Spleen (tissue), 11 donors: Measurements from ENCODE around the gene PGA4. TPM values are rescaled to one million over a fixed set of nuclear protein-coding genes. Genes with fewer than 3 reads are reported as not detected.
"Not testable (repeated sequence)": the region's sequence is repeated elsewhere in the genome, so short reads cannot be mapped to it uniquely, and the experiment has no call there.

Source experiments
- DNase-seq: peaks from one replicate; pipeline ENCODE4 v3.0.0-alpha.2; 2020
- H3K27ac ChIP-seq, 8 donors: fragments of 200-600 bp; sonication (generic) in 7 of 8; 1 replicate in 4 of 8; 2 replicates in 4 of 8; pipeline versions ENCODE4 v1.5.0 to v1.8.0; 2016 to 2021; ENCODE audit warnings: inconsistent platforms in 4 of 8, mild to moderate bottlenecking in 4 of 8, moderate library complexity in 1 of 8
- H3K27me3 ChIP-seq, 7 donors: fragments of 200-600 bp; sonication (generic) in 6 of 7; replicated peaks in 1 of 7; 1 replicate in 4 of 7; 2 replicates in 3 of 7; pipeline versions ENCODE4 v1.5.0 to v1.8.0; 2016 to 2021; ENCODE audit warnings: inconsistent platforms in 3 of 7, mild to moderate bottlenecking in 1 of 7
- H3K36me3 ChIP-seq, 6 donors: fragments of 200-600 bp; sonication (generic) in 5 of 6; 1 replicate in 4 of 6; 2 replicates in 2 of 6; pipeline versions ENCODE4 v1.5.0 to v1.8.0; 2016 to 2021; ENCODE audit warnings: inconsistent platforms in 2 of 6
- H3K4me1 ChIP-seq, 6 donors: fragments of 200-600 bp; sonication (generic) in 5 of 6; 1 replicate in 3 of 6; 2 replicates in 3 of 6; pipeline versions ENCODE4 v1.5.0 to v1.8.0; 2016 to 2021; ENCODE audit warnings: inconsistent platforms in 3 of 6
- H3K4me3 ChIP-seq, 8 donors: fragments of 200-600 bp; sonication (generic) in 7 of 8; 1 replicate in 4 of 8; 2 replicates in 4 of 8; pipeline versions ENCODE4 v1.5.0 to v1.8.0; 2016 to 2021; ENCODE audit warnings: inconsistent platforms in 4 of 8, mild to moderate bottlenecking in 4 of 8, moderate library complexity in 2 of 8
- H3K9me3 ChIP-seq, 8 donors: fragments of 200-600 bp; sonication (generic) in 7 of 8; 1 replicate in 4 of 8; 2 replicates in 4 of 8; pipeline versions ENCODE4 v1.5.0 to v1.8.0; 2016 to 2021; ENCODE audit warnings: inconsistent platforms in 4 of 8
- CTCF ChIP-seq, 11 experiments: fragments of 200-600 bp in 7 of 11; fragments of 450-650 bp in 4 of 11; sonication (generic) in 4 of 11; IDR thresholded peaks in 8 of 11; conservative IDR thresholded peaks in 3 of 11; 1 replicate in 7 of 11; 2 replicates in 4 of 11; pipeline versions ENCODE4 v1.4.0 to v1.8.0; 2016 to 2021; ENCODE audit warnings: antibody characterized with exemption in 11 of 11, inconsistent platforms in 4 of 11, mild to moderate bottlenecking in 1 of 11
- POLR2A ChIP-seq, 3 donors: fragments of 450-650 bp; IDR thresholded peaks; one replicate each; pipeline ENCODE4 v1.5.1; 2017; ENCODE audit warnings: antibody characterized with exemption in 3 of 3, mild to moderate bottlenecking in 1 of 3
- POLR2AphosphoS5 ChIP-seq, 3 donors: sonication (generic); formaldehyde crosslinking; IDR thresholded peaks; one replicate each; pipeline ENCODE4 v1.5.1; 2017; ENCODE audit warnings: antibody characterized with exemption in 3 of 3
- WGBS, 5 donors: extraction: QIAGEN DNeasy Blood & Tissue Kit in 3 of 5; methylation state at CpG; one replicate each; pipeline versions ENCODE4 v1.1.5 to v1.1.7; 2013 to 2018; 5-methylcytosine and 5-hydroxymethylcytosine counted together
- intact Hi-C: fragments of 100-400 bp; cut with DNase I; formaldehyde crosslinking; loops from one replicate; pipeline ENCODE4 v1.15.0; 2023; ENCODE audit warnings: low total_unique reads
- polyA plus RNA-seq, 3 donors: library from polyadenylated mRNA; stranded (reverse); fragments of 200-250 nt; gene quantifications; one replicate each; pipeline ENCODE4 v1.2.1, GENCODE V29; 2013
- total RNA-seq, 7 donors: library from RNA; depleted of rRNA in 3 of 7; stranded (reverse); fragments of >200 nt in 3 of 7; fragmentation: NEBNext Ultra II Directional in 4 of 7; extraction: Animal tissue kit (Norgen Biotek cat#: 25700) in 4 of 7; gene quantifications; one replicate each; pipeline versions ENCODE4 v1.1.0 to v1.2.1, GENCODE V29; 2016 to 2021
- donor health status: healthy with polysubstance abuse.
- donor health status: DM: no; HTN: no; CAD: no; lungs with moderate emphysema.
- donor health status: DM: no; HTN: no; CAD: no.
- donor health status: Bipolar disorder and iron deficiency.
- donor health status: healthy.
- donor health status: DM: no; HTN: no; CAD: no.
- donor health status: DM: yes; HTN: yes; CAD: no.

The PGA4 gene
- total and polyA plus RNA-seq, 10 donors, result 0.36 to 12.2 (median 1.6) TPM; not detected in 1

DNA sequence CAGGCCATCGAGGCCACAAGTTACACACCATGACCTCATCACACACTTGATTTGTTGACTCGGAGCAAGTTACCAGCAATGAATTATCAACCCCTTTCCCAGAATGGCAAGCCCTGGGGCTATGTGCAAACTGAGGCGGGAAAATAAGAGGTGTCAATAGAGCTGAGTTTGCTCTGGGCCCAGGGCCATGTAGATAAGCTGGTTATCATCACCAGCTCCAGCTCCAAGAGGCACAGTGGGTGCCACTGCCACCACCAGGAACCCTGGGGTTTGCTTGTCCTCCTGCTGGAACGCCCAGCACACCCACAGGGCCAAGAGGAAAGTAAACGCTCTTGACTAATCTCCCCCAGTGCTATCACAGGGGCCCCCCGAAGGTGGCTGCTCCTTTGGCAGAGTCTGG is 47.9 kb upstream of the PGA4 start:
- Histone ChIP-seq H3K9me3 (peaks cover 0 to 6% (median 2%) of the 10 kb centered on the region in 8 donors), H3K36me3 (no peaks in the 10 kb centered on the region), H3K4me1 (peaks cover 0 to 17% (median 11%) of the 10 kb centered on the region in 6 donors), H3K27ac (no peak overlapping the region), H3K27me3 (no peaks in the 10 kb centered on the region), H3K4me3 (no peak overlapping the region)
- TF ChIP-seq POLR2A (IDR thresholded peaks at IDR 0.05) (no peak), POLR2AphosphoS5 (IDR thresholded peaks at IDR 0.05) (no peak), CTCF (IDR thresholded peaks at IDR 0.05 in 8 of 11, conservative IDR thresholded peaks at IDR 0.05 in 3 of 11) (no peak)
- WGBS, 5 donors, result 81 to 90% (median 84%) methylated on average over 5 to 6 of the region's 6 CpGs
- no peak for DNase-seq
- intact Hi-C loops, result no loop called here

- 46 to 70% (median 54%) methylated on average over 6 of the region's 6 CpGs for WGBS, 5 donors
- TF ChIP-seq POLR2A (IDR thresholded peaks at IDR 0.05) (no peak), POLR2AphosphoS5 (IDR thresholded peaks at IDR 0.05) (no peak), CTCF (IDR thresholded peaks at IDR 0.05 in 8 of 11, conservative IDR thresholded peaks at IDR 0.05 in 3 of 11) (no peak)
- no peaks in the 10 kb centered on the region for H3K27me3 ChIP-seq
- DNase-seq, result no peak
- intact Hi-C loops, result no loop called here
- no peaks in the 10 kb centered on the region for H3K36me3 ChIP-seq
- H3K4me3 ChIP-seq, result no peak overlapping the region
- H3K4me1 ChIP-seq, result peaks cover 0 to 17% (median 11%) of the 10 kb centered on the region in 6 donors
- H3K9me3 ChIP-seq, result peaks cover 0 to 6% (median 2%) of the 10 kb centered on the region in 8 donors
- H3K27ac ChIP-seq, result no peak overlapping the region
Observed at GRCh38 chr11:61174949-61175348, 47.2 kb upstream of the PGA4 start.

- WGBS, 5 donors, result 69 to 83% (median 76%) methylated on average over 6 of the region's 6 CpGs
Observed at GRCh38 chr11:61176446-61176845, 45.7 kb upstream of the PGA4 start.

GRCh38 chr11:61180205-61180604 is 41.9 kb upstream of the PGA4 start:
- H3K36me3 ChIP-seq, intact Hi-C loops, DNase-seq, H3K27me3 ChIP-seq, H3K4me1 ChIP-seq, H3K4me3 ChIP-seq, H3K27ac ChIP-seq, H3K9me3 ChIP-seq: not testable (repeated sequence)
- WGBS, 5 donors, result 91 to 100% (median 95%) methylated on average over 6 of the region's 6 CpGs

More at GRCh38 chr11:61176446-61176845, 45.7 kb upstream of the PGA4 start:
- Histone ChIP-seq H3K27me3 (no peaks in the 10 kb centered on the region), H3K27ac (no peak overlapping the region), H3K36me3 (no peaks in the 10 kb centered on the region), H3K4me3 (no peak overlapping the region), H3K4me1 (peaks cover 0 to 14% (median 11%) of the 10 kb centered on the region in 6 donors), H3K9me3 (peaks cover 0 to 6% (median 2%) of the 10 kb centered on the region in 8 donors)
- no peak for DNase-seq
- intact Hi-C loops, result no loop called here
- TF ChIP-seq POLR2AphosphoS5 (IDR thresholded peaks at IDR 0.05) (no peak), POLR2A (IDR thresholded peaks at IDR 0.05) (no peak), CTCF (IDR thresholded peaks at IDR 0.05 in 8 of 11, conservative IDR thresholded peaks at IDR 0.05 in 3 of 11) (no peak)

- no peak for TF ChIP-seq CTCF (IDR thresholded peaks at IDR 0.05 in 8 of 11, conservative IDR thresholded peaks at IDR 0.05 in 3 of 11)
- no peak for TF ChIP-seq POLR2AphosphoS5 (IDR thresholded peaks at IDR 0.05)
- no peak for TF ChIP-seq POLR2A (IDR thresholded peaks at IDR 0.05)
- 94 to 96% (median 95%) methylated on average over 4 of the region's 4 CpGs for whole genome bisulfite sequencing, 5 donors
- Histone ChIP-seq H3K27ac (no peak overlapping the region), H3K4me1 (no peaks in the 10 kb centered on the region), H3K9me3 (no peaks in the 10 kb centered on the region), H3K36me3 (no peaks in the 10 kb centered on the region), H3K4me3 (no peak overlapping the region), H3K27me3 (no peaks in the 10 kb centered on the region)
- intact Hi-C loops, result no loop called here
- no peak for DNase-seq
Observed at GRCh38 chr11:61181489-61181888, 40.7 kb upstream of the PGA4 start.
